Caco-2 (cell line): Measurements from ENCODE around the gene ADGRF4. TPM values are rescaled to one million over a fixed set of nuclear protein-coding genes. Genes with fewer than 3 reads are reported as not detected.

ENCODE experiments used
- BruUV-seq: library from RNA; stranded (reverse); fragments of 400-500 nt; replicated peaks from 2 replicates; lab custom pipeline; 2021; lab: Mats Ljungman, UMichigan
- CTCF ChIA-PET: fragments of 300-600 bp; sonication (Branson Sonifier 250); formaldehyde crosslinking; loops from one replicate; lab custom pipeline; 2022; ENCODE audit warnings: antibody characterized with exemption; lab: Charles Lee
- POLR2A ChIA-PET: fragments of 300-600 bp; sonication (Branson Sonifier 250); formaldehyde crosslinking; loops from one replicate; lab custom pipeline; 2022; ENCODE audit warnings: antibody characterized with exemption; lab: Charles Lee
- DNase-seq, 2 experiments: peaks; one replicate each; pipeline versions ENCODE4 v3.0.0 to v3.0.0-alpha.2; 2020 to 2022
- H3K27me3 ChIP-seq: replicated peaks from 2 replicates; pipeline ENCODE4 v1.6.0; 2011; ENCODE audit warnings: low read length; ENCODE audit not compliant: control insufficient read depth, insufficient read depth
- H3K36me3 ChIP-seq: 2 replicates; pipeline ENCODE4 v1.5.1; 2011; ENCODE audit warnings: low read length; ENCODE audit not compliant: control insufficient read depth, insufficient read depth
- H3K4me1 ChIP-seq: fragments of 250-450 bp; sonication (Bioruptor Pico); 2 replicates; pipeline ENCODE4 v1.5.1; 2020; ENCODE audit warnings: mild to moderate bottlenecking
- H3K4me3 ChIP-seq: 2 replicates; pipeline ENCODE4 v1.5.1; 2011; ENCODE audit warnings: low read depth, mild to moderate bottlenecking, control low read depth, low read length
- H3K9me3 ChIP-seq: fragments of 250-450 bp; sonication (Bioruptor Pico); 2 replicates; pipeline ENCODE4 v1.5.1; 2020; ENCODE audit warnings: mild to moderate bottlenecking, moderate library complexity
- H3K27ac Mint-ChIP-seq: one replicate; pipeline ENCODE4 v1.8.0; 2022; ENCODE audit warnings: mixed read lengths; ENCODE audit not compliant: unreplicated experiment
- H3K27me3 Mint-ChIP-seq: one replicate; pipeline ENCODE4 v1.8.0; 2022; ENCODE audit warnings: mixed read lengths; ENCODE audit not compliant: insufficient read depth, unreplicated experiment
- H3K36me3 Mint-ChIP-seq: one replicate; pipeline ENCODE4 v1.8.0; 2022; ENCODE audit warnings: mild to moderate bottlenecking, mixed read lengths; ENCODE audit not compliant: insufficient read depth, unreplicated experiment
- H3K4me1 Mint-ChIP-seq: one replicate; pipeline ENCODE4 v1.8.0; 2022; ENCODE audit warnings: low read depth, mixed read lengths; ENCODE audit not compliant: unreplicated experiment
- H3K4me3 Mint-ChIP-seq: one replicate; pipeline ENCODE4 v1.8.0; 2022; ENCODE audit warnings: mild to moderate bottlenecking, moderate library complexity, mixed read lengths; ENCODE audit not compliant: unreplicated experiment
- H3K9me3 Mint-ChIP-seq: one replicate; pipeline ENCODE4 v1.8.0; 2022; ENCODE audit warnings: mixed read lengths; ENCODE audit not compliant: unreplicated experiment
- intact Hi-C: fragments of 100-400 bp; cut with micrococcal nuclease; formaldehyde crosslinking; loops from one replicate; pipeline ENCODE4 v1.10.0; 2022; ENCODE audit not compliant: unreplicated experiment
- total RNA-seq: library from RNA; stranded (reverse); gene quantifications from 2 replicates; pipeline ENCODE4 v1.2.3, GENCODE V29; 2022
- TF ChIP-seq, protein P1 (sequence below), 2 experiments: fragments of 200-600 bp in 1 of 2; IDR thresholded peaks; 1 replicate in 1 of 2; 2 replicates in 1 of 2; pipeline versions ENCODE4 v1.5.1 to v1.8.0; 2011 to 2022; ENCODE audit warnings: antibody characterized with exemption in 1 of 2, control low read depth in 1 of 2, inconsistent platforms in 1 of 2, low read depth in 1 of 2, low read length in 1 of 2, mild to moderate bottlenecking in 1 of 2, moderate library complexity in 1 of 2; ENCODE audit not compliant: insufficient read depth in 1 of 2, severe bottlenecking in 1 of 2, unreplicated experiment in 1 of 2

ADGRF4 gene
- total RNA-seq, 1 experiment from 2014 or later: 10.6 TPM

- Mint-ChIP-seq H3K9me3 (no peaks in the 10 kb centered on the region), H3K27me3 (no peaks in the 10 kb centered on the region), H3K4me3 (no peak overlapping the region), H3K27ac (no peak overlapping the region), H3K36me3 (no peaks in the 10 kb centered on the region), H3K4me1 (peaks cover 7% of the 10 kb centered on the region)
- ChIA-PET POLR2A (no interaction called here), CTCF (interaction anchor here (0.9 kb wide), 1 partner anchor 21 kb away, joined by 3 read pairs; no protein-coding TSS in a partner anchor)
- Histone ChIP-seq H3K27me3 (no peaks in the 10 kb centered on the region), H3K36me3 (no peaks in the 10 kb centered on the region; the same call in 1 of the 2 replicates), H3K4me3 (no peak overlapping the region), H3K9me3 (no peaks in the 10 kb centered on the region), H3K4me1 (no peaks in the 10 kb centered on the region)
- TF ChIP-seq, protein P1, sequence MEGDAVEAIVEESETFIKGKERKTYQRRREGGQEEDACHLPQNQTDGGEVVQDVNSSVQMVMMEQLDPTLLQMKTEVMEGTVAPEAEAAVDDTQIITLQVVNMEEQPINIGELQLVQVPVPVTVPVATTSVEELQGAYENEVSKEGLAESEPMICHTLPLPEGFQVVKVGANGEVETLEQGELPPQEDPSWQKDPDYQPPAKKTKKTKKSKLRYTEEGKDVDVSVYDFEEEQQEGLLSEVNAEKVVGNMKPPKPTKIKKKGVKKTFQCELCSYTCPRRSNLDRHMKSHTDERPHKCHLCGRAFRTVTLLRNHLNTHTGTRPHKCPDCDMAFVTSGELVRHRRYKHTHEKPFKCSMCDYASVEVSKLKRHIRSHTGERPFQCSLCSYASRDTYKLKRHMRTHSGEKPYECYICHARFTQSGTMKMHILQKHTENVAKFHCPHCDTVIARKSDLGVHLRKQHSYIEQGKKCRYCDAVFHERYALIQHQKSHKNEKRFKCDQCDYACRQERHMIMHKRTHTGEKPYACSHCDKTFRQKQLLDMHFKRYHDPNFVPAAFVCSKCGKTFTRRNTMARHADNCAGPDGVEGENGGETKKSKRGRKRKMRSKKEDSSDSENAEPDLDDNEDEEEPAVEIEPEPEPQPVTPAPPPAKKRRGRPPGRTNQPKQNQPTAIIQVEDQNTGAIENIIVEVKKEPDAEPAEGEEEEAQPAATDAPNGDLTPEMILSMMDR (IDR thresholded peaks at IDR 0.05; ENCODE audit: insufficient read depth in 1 of 2, low read depth in 1 of 2, low read length in 1 of 2, severe bottlenecking in 1 of 2, unreplicated experiment in 1 of 2): no peak
- intact Hi-C loops: no loop called here
- no TSS peak for BruUV-seq
- DNase-seq: no peak
Observed at GRCh38 chr6:47677381-47678100, 20.8 kb upstream of the ADGRF4 start.

- H3K36me3 ChIP-seq: no peaks in the 10 kb centered on the region; the same call in 1 of the 2 replicates
- H3K27me3 ChIP-seq: no peaks in the 10 kb centered on the region
- DNase-seq: no peak
- Mint-ChIP-seq H3K27ac (no peak overlapping the region), H3K36me3 (no peaks in the 10 kb centered on the region), H3K4me3 (no peak overlapping the region), H3K9me3 (no peaks in the 10 kb centered on the region), H3K27me3 (no peaks in the 10 kb centered on the region), H3K4me1 (peaks cover 7% of the 10 kb centered on the region)
- ChIA-PET POLR2A (no interaction called here), CTCF (no interaction called here)
- H3K4me1 ChIP-seq: no peaks in the 10 kb centered on the region
- TF ChIP-seq, protein P1 (IDR thresholded peaks at IDR 0.05; ENCODE audit: insufficient read depth in 1 of 2, low read depth in 1 of 2, low read length in 1 of 2, severe bottlenecking in 1 of 2, unreplicated experiment in 1 of 2): no peak
- no peak overlapping the region for H3K4me3 ChIP-seq
- intact Hi-C loops: no loop called here
- no TSS peak for BruUV-seq
- H3K9me3 ChIP-seq: no peaks in the 10 kb centered on the region
Observed at GRCh38 chr6:47678739-47679138, 19.6 kb upstream of the ADGRF4 start.

GRCh38 chr6:47679322-47679906 is 19.0 kb upstream of the ADGRF4 start:
- Histone ChIP-seq H3K36me3 (no peaks in the 10 kb centered on the region; the same call in 1 of the 2 replicates), H3K4me1 (no peaks in the 10 kb centered on the region), H3K9me3 (no peaks in the 10 kb centered on the region), H3K4me3 (no peak overlapping the region), H3K27me3 (no peaks in the 10 kb centered on the region)
- no peak overlapping the region for H3K4me3 Mint-ChIP-seq
- H3K4me1 Mint-ChIP-seq: peaks cover 7% of the 10 kb centered on the region
- no peaks in the 10 kb centered on the region for H3K36me3 Mint-ChIP-seq
- no peak overlapping the region for H3K27ac Mint-ChIP-seq
- no peaks in the 10 kb centered on the region for H3K27me3 Mint-ChIP-seq
- no peak for DNase-seq
- ChIA-PET POLR2A (no interaction called here), CTCF (no interaction called here)
- intact Hi-C loops: no loop called here
- no peaks in the 10 kb centered on the region for H3K9me3 Mint-ChIP-seq
- no TSS peak for BruUV-seq
- TF ChIP-seq, protein P1 (IDR thresholded peaks at IDR 0.05; ENCODE audit: insufficient read depth in 1 of 2, low read depth in 1 of 2, low read length in 1 of 2, severe bottlenecking in 1 of 2, unreplicated experiment in 1 of 2): no peak
